Stimulated activated CD8-positive, alpha-beta memory T cell treated with anti-CD3 and anti-CD28 coated beads, Interleukin-12 subunit alpha, Interleukin-12 subunit beta, amount 100 ng/mL, for 24 hours (primary cell): ENCODE measurements around the gene CYP3A4.
"Not testable (repeated sequence)": the region's sequence is repeated elsewhere in the genome, so short reads cannot be mapped to it uniquely, and the experiment has no call there.

Experiments
- DNase-seq: peaks from one replicate; pipeline ENCODE4 v3.0.0-alpha.2; 2020; ENCODE audit errors: extremely low read depth

CYP3A4 gene

GRCh38 chr7:99723201-99723600, 60.8 kb downstream of the CYP3A4 start:
- not testable (repeated sequence) for DNase-seq

- DNase-seq, result no peak
Observed at GRCh38 chr7:99720800-99721595, 63.0 kb downstream of the CYP3A4 start.

GRCh38 chr7:99719996-99720769, 63.8 kb downstream of the CYP3A4 start:
- no peak for DNase-seq

- no peak for DNase-seq
Observed at GRCh38 chr7:99713995-99714570, 69.9 kb downstream of the CYP3A4 start.

GRCh38 chr7:99709838-99710578, 74.0 kb downstream of the CYP3A4 start:
- no peak for DNase-seq

- DNase-seq, result no peak
Observed at GRCh38 chr7:99709260-99709659, 74.7 kb downstream of the CYP3A4 start.

- no peak for DNase-seq
Observed at GRCh38 chr7:99707096-99707495, 76.9 kb downstream of the CYP3A4 start.
